CD14-positive monocyte (primary cell): ENCODE measurements around the gene ZNF292. TPM values are rescaled to one million over a fixed set of nuclear protein-coding genes. Genes with fewer than 3 reads are reported as not detected.

Experiments
- DNase-seq, 3 donors: peaks; one replicate each; pipeline ENCODE4 v3.0.0-alpha.2; 2011 to 2022
- H2AFZ ChIP-seq: 2 replicates; pipeline ENCODE4 v1.6.0; 2012; ENCODE audit warnings: mild to moderate bottlenecking, low read depth, low read length, inconsistent platforms; ENCODE audit not compliant: insufficient read depth, poor library complexity, severe bottlenecking
- H3K27ac ChIP-seq, 2 donors: 1 replicate in 1 of 2; 2 replicates in 1 of 2; pipeline ENCODE4 v1.5.1; 2012 to 2013; ENCODE audit warnings: low read length in 2 of 2, control low read depth in 1 of 2, inconsistent platforms in 1 of 2, low read depth in 1 of 2, mild to moderate bottlenecking in 1 of 2
- H3K27me3 ChIP-seq, 2 donors: one replicate each; pipeline versions ENCODE4 v1.6.0 to v1.6.1; 2011 to 2013; ENCODE audit warnings: low read length in 2 of 2; ENCODE audit not compliant: control insufficient read depth in 2 of 2, insufficient read depth in 2 of 2
- H3K36me3 ChIP-seq, 2 donors: replicated peaks in 1 of 2; 1 replicate in 1 of 2; 2 replicates in 1 of 2; pipeline versions ENCODE4 v1.5.1 to v1.6.1; 2012 to 2013; ENCODE audit warnings: low read length in 2 of 2, control low read depth in 1 of 2, inconsistent platforms in 1 of 2, mild to moderate bottlenecking in 1 of 2; ENCODE audit not compliant: insufficient read depth in 2 of 2, control insufficient read depth in 1 of 2
- H3K4me1 ChIP-seq, 2 donors: 1 replicate in 1 of 2; 2 replicates in 1 of 2; pipeline versions ENCODE4 v1.5.1 to v1.6.1; 2012 to 2013; ENCODE audit warnings: low read length in 2 of 2, control low read depth in 1 of 2, inconsistent platforms in 1 of 2, mild to moderate bottlenecking in 1 of 2, moderate library complexity in 1 of 2; ENCODE audit not compliant: insufficient read depth in 2 of 2, control insufficient read depth in 1 of 2
- H3K4me2 ChIP-seq: replicated peaks from 2 replicates; pipeline ENCODE3; 2012; ENCODE audit warnings: low read length, moderate library complexity, mild to moderate bottlenecking; ENCODE audit not compliant: poor library complexity, severe bottlenecking; ENCODE audit errors: extremely low read depth
- H3K4me3 ChIP-seq, 3 experiments: fragments of 200-600 bp in 1 of 3; sonication (generic) in 1 of 3; replicated peaks in 1 of 3; 1 replicate in 2 of 3; 2 replicates in 1 of 3; pipeline ENCODE4 v1.5.1; 2011 to 2013; ENCODE audit warnings: low read length in 3 of 3, mild to moderate bottlenecking in 3 of 3, control low read depth in 2 of 3, low read depth in 2 of 3, inconsistent platforms in 1 of 3, moderate library complexity in 1 of 3
- H3K79me2 ChIP-seq: 2 replicates; pipeline ENCODE4 v1.6.0; 2012; ENCODE audit warnings: mild to moderate bottlenecking, control low read depth, inconsistent platforms, low read length, moderate library complexity; ENCODE audit not compliant: insufficient read depth
- H3K9ac ChIP-seq: 2 replicates; pipeline ENCODE4 v1.6.0; 2017; ENCODE audit warnings: low read length, mild to moderate bottlenecking; ENCODE audit not compliant: insufficient read depth, poor library complexity, severe bottlenecking
- H3K9me3 ChIP-seq, 2 donors: replicated peaks in 1 of 2; 1 replicate in 1 of 2; 2 replicates in 1 of 2; pipeline versions ENCODE4 v1.5.1 to v1.6.1; 2012 to 2013; ENCODE audit warnings: low read length in 2 of 2, control low read depth in 1 of 2; ENCODE audit not compliant: control insufficient read depth in 1 of 2, insufficient read depth in 1 of 2
- H4K20me1 ChIP-seq: 2 replicates; pipeline ENCODE4 v1.6.0; 2012; ENCODE audit warnings: mild to moderate bottlenecking, low read length, control low read depth, moderate library complexity; ENCODE audit not compliant: insufficient read depth
- H3K27ac Mint-ChIP-seq, 7 donors: one replicate each; pipeline ENCODE4 v1.8.0; 2020; ENCODE audit warnings: mild to moderate bottlenecking in 7 of 7, mixed read lengths in 7 of 7, moderate library complexity in 6 of 7, inconsistent platforms in 2 of 7
- H3K27me3 Mint-ChIP-seq, 3 donors: one replicate each; pipeline ENCODE4 v1.8.0; 2021 to 2022; ENCODE audit warnings: low read depth in 3 of 3, mild to moderate bottlenecking in 3 of 3, mixed read lengths in 3 of 3, moderate library complexity in 3 of 3, inconsistent platforms in 1 of 3
- H3K36me3 Mint-ChIP-seq, 2 donors: one replicate each; pipeline ENCODE4 v1.8.0; 2020; ENCODE audit warnings: mixed read lengths in 2 of 2, inconsistent platforms in 1 of 2, mild to moderate bottlenecking in 1 of 2
- H3K4me1 Mint-ChIP-seq: one replicate; pipeline ENCODE4 v1.8.0; 2020; ENCODE audit warnings: mild to moderate bottlenecking, mixed read lengths
- H3K4me3 Mint-ChIP-seq, 2 donors: one replicate each; pipeline ENCODE4 v1.8.0; 2020; ENCODE audit warnings: mild to moderate bottlenecking in 2 of 2, mixed read lengths in 2 of 2, moderate library complexity in 1 of 2
- H3K9me3 Mint-ChIP-seq, 7 donors: one replicate each; pipeline ENCODE4 v1.8.0; 2020 to 2022; ENCODE audit warnings: mixed read lengths in 7 of 7, mild to moderate bottlenecking in 6 of 7, moderate library complexity in 6 of 7, inconsistent platforms in 2 of 7
- CTCF ChIP-seq: fragments of 200-600 bp; IDR thresholded peaks from one replicate; pipeline ENCODE4 v1.8.0; 2022; ENCODE audit warnings: antibody characterized with exemption, mild to moderate bottlenecking
- WGBS: methylation state at CpG from one replicate; pipeline ENCODE4 v1.1.5; 2013; ENCODE audit warnings: missing lambda C conversion rate; ENCODE audit not compliant: insufficient coverage; 5-methylcytosine and 5-hydroxymethylcytosine counted together
- intact Hi-C, 2 donors: fragments of 100-400 bp; cut with micrococcal nuclease; formaldehyde crosslinking; loops; one replicate each; pipeline versions ENCODE4 v1.15.0 to v1.15.1; 2023
- polyA plus RNA-seq, 3 donors: library from polyadenylated mRNA; depleted of rRNA in 1 of 3; unstranded in 2 of 3; stranded (reverse) in 1 of 3; fragments of 300-500 nt in 2 of 3; fragments of >200 nt in 1 of 3; fragmentation: Illumina TruSeq in 2 of 3; gene quantifications; 1 replicate in 2 of 3; 2 replicates in 1 of 3; pipeline ENCODE4 v1.2.3, GENCODE V29; 2012 to 2021

Gene ZNF292
- polyA plus RNA-seq, 3 donors = 4.8 to 7.7 (median 7.6) TPM

- Mint-ChIP-seq H3K9me3 (no peaks in the 10 kb centered on the region), H3K4me3 (no peak overlapping the region), H3K36me3 (peaks cover 72 to 73% of the 10 kb centered on the region in 2 donors), H3K27me3 (peaks cover 0 to 3% (median 0%) of the 10 kb centered on the region in 3 donors), H3K4me1 (peaks cover 2% of the 10 kb centered on the region), H3K27ac (no peak overlapping the region)
- H3K9me3 ChIP-seq = no peaks in the 10 kb centered on the region
- no peaks in the 10 kb centered on the region for H3K79me2 ChIP-seq
- H2AFZ ChIP-seq = no peak overlapping the region
- H3K4me1 ChIP-seq = no peaks in the 10 kb centered on the region
- no peak overlapping the region for H3K9ac ChIP-seq
- H3K36me3 ChIP-seq = peaks cover 57 to 85% of the 10 kb centered on the region in 2 donors
- intact Hi-C loops = no loop called here
- peaks cover 11% of the 10 kb centered on the region for H4K20me1 ChIP-seq
- no peak for DNase-seq
- no peaks in the 10 kb centered on the region for H3K27me3 ChIP-seq
- no peak overlapping the region for H3K4me2 ChIP-seq
- H3K27ac ChIP-seq = no peak overlapping the region
- no peak overlapping the region for H3K4me3 ChIP-seq
- no peak for TF ChIP-seq CTCF
These were observed 96.4 kb downstream of the ZNF292 start for GRCh38 chr6:87251725-87252124.

GRCh38 chr6:87257046-87257445 is 101.7 kb downstream of the ZNF292 start:
- TF ChIP-seq CTCF = no peak
- H3K4me1 ChIP-seq = no peaks in the 10 kb centered on the region
- peaks cover 0 to 3% (median 0%) of the 10 kb centered on the region in 7 donors for H3K9me3 Mint-ChIP-seq
- no peak overlapping the region for H3K4me3 ChIP-seq
- intact Hi-C loops = no loop called here
- no peak overlapping the region for H3K27ac ChIP-seq
- H3K27me3 ChIP-seq = no peaks in the 10 kb centered on the region
- no peaks in the 10 kb centered on the region for H3K4me1 Mint-ChIP-seq
- H3K79me2 ChIP-seq = no peaks in the 10 kb centered on the region
- no peaks in the 10 kb centered on the region for H3K27me3 Mint-ChIP-seq
- H4K20me1 ChIP-seq = no peaks in the 10 kb centered on the region
- no peak overlapping the region for H3K4me2 ChIP-seq
- DNase-seq = no peak
- no peak overlapping the region for H3K4me3 Mint-ChIP-seq
- 100% methylated on average over 1 of the region's 3 CpGs for WGBS
- peaks cover 36 to 58% of the 10 kb centered on the region in 2 donors for H3K36me3 ChIP-seq
- H3K9ac ChIP-seq = no peak overlapping the region
- no peaks in the 10 kb centered on the region for H3K9me3 ChIP-seq
- no peak overlapping the region for H3K27ac Mint-ChIP-seq
- peaks cover 56 to 71% of the 10 kb centered on the region in 2 donors for H3K36me3 Mint-ChIP-seq
- no peak overlapping the region for H2AFZ ChIP-seq
